Spleen (tissue), 11 donors: ENCODE measurements around the gene AK9. TPM values are rescaled to one million over a fixed set of nuclear protein-coding genes. Genes with fewer than 3 reads are reported as not detected.
"Not testable (repeated sequence)": the region's sequence is repeated elsewhere in the genome, so short reads cannot be mapped to it uniquely, and the experiment has no call there.

Source experiments
- DNase-seq: peaks from one replicate; pipeline ENCODE4 v3.0.0-alpha.2; 2020
- H3K27ac ChIP-seq, 8 donors: fragments of 200-600 bp; sonication (generic) in 7 of 8; 1 replicate in 4 of 8; 2 replicates in 4 of 8; pipeline versions ENCODE4 v1.5.0 to v1.8.0; 2016 to 2021; ENCODE audit warnings: inconsistent platforms in 4 of 8, mild to moderate bottlenecking in 4 of 8, moderate library complexity in 1 of 8
- H3K27me3 ChIP-seq, 7 donors: fragments of 200-600 bp; sonication (generic) in 6 of 7; replicated peaks in 1 of 7; 1 replicate in 4 of 7; 2 replicates in 3 of 7; pipeline versions ENCODE4 v1.5.0 to v1.8.0; 2016 to 2021; ENCODE audit warnings: inconsistent platforms in 3 of 7, mild to moderate bottlenecking in 1 of 7
- H3K36me3 ChIP-seq, 6 donors: fragments of 200-600 bp; sonication (generic) in 5 of 6; 1 replicate in 4 of 6; 2 replicates in 2 of 6; pipeline versions ENCODE4 v1.5.0 to v1.8.0; 2016 to 2021; ENCODE audit warnings: inconsistent platforms in 2 of 6
- H3K4me1 ChIP-seq, 6 donors: fragments of 200-600 bp; sonication (generic) in 5 of 6; 1 replicate in 3 of 6; 2 replicates in 3 of 6; pipeline versions ENCODE4 v1.5.0 to v1.8.0; 2016 to 2021; ENCODE audit warnings: inconsistent platforms in 3 of 6
- H3K4me3 ChIP-seq, 8 donors: fragments of 200-600 bp; sonication (generic) in 7 of 8; 1 replicate in 4 of 8; 2 replicates in 4 of 8; pipeline versions ENCODE4 v1.5.0 to v1.8.0; 2016 to 2021; ENCODE audit warnings: inconsistent platforms in 4 of 8, mild to moderate bottlenecking in 4 of 8, moderate library complexity in 2 of 8
- H3K9me3 ChIP-seq, 8 donors: fragments of 200-600 bp; sonication (generic) in 7 of 8; 1 replicate in 4 of 8; 2 replicates in 4 of 8; pipeline versions ENCODE4 v1.5.0 to v1.8.0; 2016 to 2021; ENCODE audit warnings: inconsistent platforms in 4 of 8
- POLR2A ChIP-seq, 3 donors: fragments of 450-650 bp; IDR thresholded peaks; one replicate each; pipeline ENCODE4 v1.5.1; 2017; ENCODE audit warnings: antibody characterized with exemption in 3 of 3, mild to moderate bottlenecking in 1 of 3
- POLR2AphosphoS5 ChIP-seq, 3 donors: sonication (generic); formaldehyde crosslinking; IDR thresholded peaks; one replicate each; pipeline ENCODE4 v1.5.1; 2017; ENCODE audit warnings: antibody characterized with exemption in 3 of 3
- WGBS, 5 donors: extraction: QIAGEN DNeasy Blood & Tissue Kit in 3 of 5; methylation state at CpG; one replicate each; pipeline versions ENCODE4 v1.1.5 to v1.1.7; 2013 to 2018; 5-methylcytosine and 5-hydroxymethylcytosine counted together
- intact Hi-C: fragments of 100-400 bp; cut with DNase I; formaldehyde crosslinking; loops from one replicate; pipeline ENCODE4 v1.15.0; 2023; ENCODE audit warnings: low total_unique reads
- polyA plus RNA-seq, 3 donors: library from polyadenylated mRNA; stranded (reverse); fragments of 200-250 nt; gene quantifications; one replicate each; pipeline ENCODE4 v1.2.1, GENCODE V29; 2013
- total RNA-seq, 7 donors: library from RNA; depleted of rRNA in 3 of 7; stranded (reverse); fragments of >200 nt in 3 of 7; fragmentation: NEBNext Ultra II Directional in 4 of 7; extraction: Animal tissue kit (Norgen Biotek cat#: 25700) in 4 of 7; gene quantifications; one replicate each; pipeline versions ENCODE4 v1.1.0 to v1.2.1, GENCODE V29; 2016 to 2021
- TF ChIP-seq, protein P1 (sequence below), 11 experiments: fragments of 200-600 bp in 7 of 11; fragments of 450-650 bp in 4 of 11; sonication (generic) in 4 of 11; IDR thresholded peaks in 8 of 11; conservative IDR thresholded peaks in 3 of 11; 1 replicate in 7 of 11; 2 replicates in 4 of 11; pipeline versions ENCODE4 v1.4.0 to v1.8.0; 2016 to 2021; ENCODE audit warnings: antibody characterized with exemption in 11 of 11, inconsistent platforms in 4 of 11, mild to moderate bottlenecking in 1 of 11
- donor health status: healthy with polysubstance abuse.
- donor health status: DM: no; HTN: no; CAD: no; lungs with moderate emphysema.
- donor health status: DM: no; HTN: no; CAD: no.
- donor health status: Bipolar disorder and iron deficiency.
- donor health status: healthy.
- donor health status: DM: no; HTN: no; CAD: no.
- donor health status: DM: yes; HTN: yes; CAD: no.

AK9 gene
- total and polyA plus RNA-seq, 10 donors = 3.8 to 24.9 (median 11.5) TPM

DNA sequence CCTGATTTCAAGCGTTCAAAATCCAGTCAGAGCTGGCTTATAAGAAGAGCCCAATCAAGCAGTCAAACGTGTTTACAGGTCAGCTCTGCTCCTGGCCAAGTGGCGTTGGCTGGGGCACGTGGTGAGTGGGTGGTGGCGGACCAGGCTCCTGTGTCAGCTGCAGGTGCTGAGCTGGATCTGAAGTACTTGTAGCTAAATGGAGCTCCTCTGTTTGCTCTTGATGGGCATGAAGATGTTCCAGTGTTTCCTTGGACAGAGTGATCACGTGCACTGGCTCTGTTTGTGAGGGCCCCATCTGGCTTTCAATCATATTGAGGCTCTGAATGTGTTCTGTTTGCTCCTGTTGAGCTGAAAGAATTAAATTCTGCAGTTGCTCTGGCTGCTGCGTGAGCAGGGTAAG lies 225.2 kb downstream of the AK9 start:
- peaks cover 2 to 100% (median 68%) of the 10 kb centered on the region in 6 donors for H3K36me3 ChIP-seq
- WGBS, 5 donors = 89 to 95% (median 91%) methylated on average over 6 to 7 of the region's 7 CpGs
- intact Hi-C loops = no loop called here
- peaks cover 0 to 43% (median under 1%) of the 10 kb centered on the region in 6 donors for H3K4me1 ChIP-seq
- no peak for DNase-seq
- H3K4me3 ChIP-seq = no peak overlapping the region
- no peaks in the 10 kb centered on the region for H3K27me3 ChIP-seq
- peaks cover 0 to 7% (median 2%) of the 10 kb centered on the region in 8 donors for H3K9me3 ChIP-seq
- H3K27ac ChIP-seq = no peak overlapping the region
- TF ChIP-seq, protein P1, sequence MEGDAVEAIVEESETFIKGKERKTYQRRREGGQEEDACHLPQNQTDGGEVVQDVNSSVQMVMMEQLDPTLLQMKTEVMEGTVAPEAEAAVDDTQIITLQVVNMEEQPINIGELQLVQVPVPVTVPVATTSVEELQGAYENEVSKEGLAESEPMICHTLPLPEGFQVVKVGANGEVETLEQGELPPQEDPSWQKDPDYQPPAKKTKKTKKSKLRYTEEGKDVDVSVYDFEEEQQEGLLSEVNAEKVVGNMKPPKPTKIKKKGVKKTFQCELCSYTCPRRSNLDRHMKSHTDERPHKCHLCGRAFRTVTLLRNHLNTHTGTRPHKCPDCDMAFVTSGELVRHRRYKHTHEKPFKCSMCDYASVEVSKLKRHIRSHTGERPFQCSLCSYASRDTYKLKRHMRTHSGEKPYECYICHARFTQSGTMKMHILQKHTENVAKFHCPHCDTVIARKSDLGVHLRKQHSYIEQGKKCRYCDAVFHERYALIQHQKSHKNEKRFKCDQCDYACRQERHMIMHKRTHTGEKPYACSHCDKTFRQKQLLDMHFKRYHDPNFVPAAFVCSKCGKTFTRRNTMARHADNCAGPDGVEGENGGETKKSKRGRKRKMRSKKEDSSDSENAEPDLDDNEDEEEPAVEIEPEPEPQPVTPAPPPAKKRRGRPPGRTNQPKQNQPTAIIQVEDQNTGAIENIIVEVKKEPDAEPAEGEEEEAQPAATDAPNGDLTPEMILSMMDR (IDR thresholded peaks at IDR 0.05 in 8 of 11, conservative IDR thresholded peaks at IDR 0.05 in 3 of 11) = no peak

DNA sequence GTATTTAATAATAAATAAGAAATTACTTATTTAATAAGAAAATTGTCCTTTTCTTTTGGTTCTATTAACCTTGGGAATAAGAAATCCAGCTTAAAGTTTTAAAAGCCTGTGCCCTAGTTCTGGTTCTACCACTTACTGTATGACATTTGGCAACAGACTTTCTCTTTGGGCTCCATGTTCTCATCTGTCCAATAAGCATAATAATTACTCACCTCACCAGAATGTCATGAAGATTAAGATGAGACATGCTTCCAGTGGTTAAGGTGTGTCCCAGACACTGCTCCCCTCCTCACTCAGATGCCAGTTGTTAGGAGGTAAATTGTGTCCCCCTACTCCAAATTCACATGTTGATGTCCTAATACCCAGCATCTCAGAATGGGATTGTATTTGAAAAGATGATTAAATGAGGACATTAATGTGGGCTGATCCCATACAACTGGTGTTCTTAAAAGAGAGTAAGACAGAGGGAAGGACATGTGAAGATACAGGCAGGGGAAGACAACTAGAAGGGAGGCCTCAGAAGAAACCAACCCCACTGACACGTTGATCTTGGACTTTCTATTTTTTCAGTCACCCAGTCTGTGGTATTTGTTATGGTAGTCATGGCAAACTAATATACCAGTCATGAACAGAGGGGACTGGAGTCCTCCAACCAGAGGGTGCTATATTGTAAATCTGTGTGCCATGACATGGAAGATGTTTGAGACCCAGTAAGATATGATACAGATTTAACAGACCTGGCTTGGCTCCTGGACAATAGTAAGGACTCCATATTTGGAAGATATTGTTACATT lies 229.1 kb downstream of the AK9 start:
- no peak for DNase-seq
- TF ChIP-seq, protein P1 (IDR thresholded peaks at IDR 0.05 in 8 of 11, conservative IDR thresholded peaks at IDR 0.05 in 3 of 11) = no peak
- no peak for TF ChIP-seq POLR2AphosphoS5 (IDR thresholded peaks at IDR 0.05)
- no peak for TF ChIP-seq POLR2A (IDR thresholded peaks at IDR 0.05)
- H3K4me3 ChIP-seq = no peak overlapping the region
- peaks cover 2 to 63% (median 46%) of the 10 kb centered on the region in 6 donors for H3K36me3 ChIP-seq
- H3K27ac ChIP-seq = no peak overlapping the region
- WGBS, 5 donors = 80 to 97% (median 91%) methylated on average over 1 of the region's 1 CpG
- peaks cover 0 to 7% (median 2%) of the 10 kb centered on the region in 8 donors for H3K9me3 ChIP-seq
- intact Hi-C loops = no loop called here
- no peaks in the 10 kb centered on the region for H3K27me3 ChIP-seq
- H3K4me1 ChIP-seq = peaks cover 0 to 61% (median 30%) of the 10 kb centered on the region in 6 donors

DNA sequence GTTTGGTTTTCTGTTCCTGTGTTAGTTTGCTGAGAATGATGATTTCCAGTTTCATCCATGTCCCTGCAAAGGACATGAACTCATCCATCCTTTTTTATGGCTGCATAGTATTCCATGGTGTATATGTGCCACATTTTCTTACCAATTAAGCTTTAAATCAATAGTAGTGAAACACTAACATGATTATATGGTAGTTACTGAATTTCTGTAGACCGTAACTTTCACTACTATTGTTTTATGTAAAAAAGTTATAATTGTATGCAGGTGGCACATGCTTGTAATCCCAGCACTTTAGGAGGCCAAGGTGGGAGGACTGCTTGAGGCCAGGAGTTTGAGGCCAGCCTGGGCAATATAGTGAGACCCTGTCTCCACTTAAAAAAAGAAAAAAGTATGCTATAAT lies 229.8 kb downstream of the AK9 start:
- H3K4me3 ChIP-seq, H3K9me3 ChIP-seq, intact Hi-C loops, H3K27me3 ChIP-seq, DNase-seq: not testable (repeated sequence)
- WGBS, 5 donors = 96 to 100% (median 98%) methylated on average over 1 of the region's 1 CpG
- H3K27ac ChIP-seq = peak overlapping the region in 2 of 8 donors; percentile 97 to 100
- peaks cover 2 to 56% (median 38%) of the 10 kb centered on the region in 6 donors for H3K36me3 ChIP-seq
- H3K4me1 ChIP-seq = peaks cover 0 to 66% (median 37%) of the 10 kb centered on the region in 6 donors

DNA sequence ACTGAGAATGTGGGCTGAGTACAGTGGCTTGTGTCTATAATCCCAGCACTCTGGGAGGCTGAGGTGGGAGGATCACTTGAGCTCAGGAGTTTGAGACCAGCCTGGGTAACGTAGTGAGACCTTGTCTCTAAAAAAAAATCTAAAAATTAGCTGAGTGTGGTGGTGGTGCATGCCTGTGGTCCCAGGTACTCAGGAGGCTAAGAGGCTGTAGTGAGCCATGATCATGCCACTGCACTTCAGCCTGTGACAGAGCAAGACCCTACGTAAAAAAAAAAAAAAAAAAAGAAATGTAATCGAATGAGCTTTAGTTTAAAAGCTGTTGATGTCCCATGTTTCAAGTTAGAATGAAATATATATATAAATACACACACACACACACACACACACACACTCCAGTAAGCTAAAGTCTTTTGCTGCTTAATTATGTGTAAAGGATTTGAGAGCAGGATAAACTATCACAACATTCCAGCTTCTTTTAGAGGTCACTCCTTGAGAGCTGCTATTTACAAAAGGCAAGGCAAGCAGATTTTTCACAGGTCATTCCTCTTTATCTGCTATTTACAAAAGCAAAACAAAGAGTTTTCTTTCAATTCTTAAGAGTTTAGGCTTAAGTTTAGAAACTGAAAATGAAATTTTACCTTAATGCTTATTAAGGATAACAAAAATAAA lies 230.7 kb downstream of the AK9 start:
- H3K4me3 ChIP-seq = no peak overlapping the region
- peak overlapping the region in 6 of 8 donors; percentile 37 to 100 (median 94) for H3K27ac ChIP-seq
- 78 to 91% (median 82%) methylated on average over 3 of the region's 3 CpGs for WGBS, 5 donors
- H3K27me3 ChIP-seq = no peaks in the 10 kb centered on the region
- intact Hi-C loops = no loop called here
- H3K36me3 ChIP-seq = peaks cover 0 to 47% (median 29%) of the 10 kb centered on the region in 6 donors
- DNase-seq = no peak
- peaks cover 0 to 63% (median 43%) of the 10 kb centered on the region in 6 donors for H3K4me1 ChIP-seq
- TF ChIP-seq POLR2A (IDR thresholded peaks at IDR 0.05) = no peak
- TF ChIP-seq, protein P1 (IDR thresholded peaks at IDR 0.05 in 8 of 11, conservative IDR thresholded peaks at IDR 0.05 in 3 of 11) = no peak
- TF ChIP-seq POLR2AphosphoS5 (IDR thresholded peaks at IDR 0.05) = no peak
- peaks cover 0 to 7% (median 2%) of the 10 kb centered on the region in 8 donors for H3K9me3 ChIP-seq
